Erythroblast (primary cell): ENCODE data around the gene CLEC4E.

ENCODE experiments used
- GATA1 ChIP-seq: IDR thresholded peaks from 2 replicates; pipeline ENCODE4 v1.6.1; 2011; ENCODE audit warnings: low read depth, mild to moderate bottlenecking, control low read depth, low read length, moderate library complexity
- POLR2A ChIP-seq: IDR thresholded peaks from 2 replicates; pipeline ENCODE4 v1.6.1; 2011; ENCODE audit warnings: mild to moderate bottlenecking, low read length

- no peak for TF ChIP-seq POLR2A
- no peak for TF ChIP-seq GATA1
Measured at GRCh38 chr12:8589679-8590078, 49.0 kb upstream of the CLEC4E start.
